Measurements from ENCODE around the gene SERTAD4. TPM values are rescaled to one million over a fixed set of nuclear protein-coding genes. Genes with fewer than 3 reads are reported as not detected.

SERTAD4 gene
- total and polyA plus RNA-seq, 2 of the 8 experiments (the other 6 are each of a cell fraction or from before 2014, with no cell fraction given), result 0.54 to 3.2 TPM

DNA sequence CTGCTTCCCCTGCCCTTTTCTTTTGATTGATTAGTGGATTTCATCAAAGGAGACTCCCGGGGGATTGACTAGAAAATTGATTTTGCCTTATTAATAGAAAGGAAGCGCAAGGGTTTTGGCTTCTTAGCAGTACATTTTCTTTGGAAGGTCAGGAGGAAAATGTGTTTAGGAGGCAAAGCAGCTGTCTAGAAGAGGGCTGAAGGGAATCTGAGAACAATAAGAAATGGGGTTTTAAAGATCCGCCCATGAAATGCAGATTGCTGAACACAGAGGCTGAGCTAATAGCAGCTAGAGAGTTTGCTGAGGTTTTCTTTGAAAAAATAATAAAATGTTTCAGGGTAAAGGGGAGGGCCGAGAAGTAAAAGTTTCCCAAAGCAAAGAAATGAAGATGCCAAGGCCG lies 4.9 kb downstream of the SERTAD4 start:
- FAIRE-seq, result no peak
- CTCF ChIA-PET (ENCODE audit: partially characterized antibody), result interaction anchor here (1.0 to 5.7 kb wide), 9 partner anchors 9 to 94 kb away, joined by 3 to 35 read pairs (median 4); no protein-coding TSS in a partner anchor
- no peak overlapping the region for H2AFZ ChIP-seq (ENCODE audit: low read length)

More for the DNA sequence above, 4.9 kb downstream of the SERTAD4 start:
- Histone ChIP-seq H3K9me3 (ENCODE audit: insufficient read depth in 2 of 2, low read depth in 1 of 2, low read length in 1 of 2) (no peaks in the 10 kb centered on the region), H2BK5ac (ENCODE audit: low read depth, low read length) (no peak overlapping the region), H3K4ac (replicated peaks; ENCODE audit: insufficient read length, low read depth, low read length) (no peak overlapping the region), H3K79me1 (ENCODE audit: low read depth, low read length) (no peaks in the 10 kb centered on the region), H4K5ac (ENCODE audit: insufficient read length, low read depth, low read length) (no peak overlapping the region), H3K23me2 (ENCODE audit: low read depth, low read length) (peaks cover 13% of the 10 kb centered on the region; the same call in 1 of the 2 replicates), H2BK12ac (ENCODE audit: low read depth, low read length) (no peak overlapping the region), H3K4me2 (ENCODE audit: insufficient read depth in 1 of 2, low read depth in 2 of 2, low read length in 2 of 2) (0 out of 4 replicates have a peak overlapping the region, but pooled peaks of 1 of the 2 experiments have one; percentile 14), H4K20me1 (replicated peaks in 1 of 2; ENCODE audit: control insufficient read depth in 1 of 2, insufficient read depth in 2 of 2, low read length in 2 of 2) (peaks cover 0 to 2% of the 10 kb centered on the region in 2 experiments), H3K79me2 (ENCODE audit: control insufficient read depth in 1 of 2, insufficient read depth in 2 of 2, low read length in 2 of 2) (no peaks in the 10 kb centered on the region), H2BK20ac (ENCODE audit: low read length) (no peak overlapping the region), H3K14ac (ENCODE audit: insufficient read length) (no peak overlapping the region), H3K23ac (ENCODE audit: insufficient read length) (no peak overlapping the region), H3K4me3 (ENCODE audit: extremely low read depth in 1 of 4, insufficient read depth in 2 of 4, low read depth in 3 of 4, low read length in 4 of 4) (no peak overlapping the region), H2BK15ac (ENCODE audit: low read length) (no peak overlapping the region), H2AK5ac (ENCODE audit: low read depth, low read length) (no peak overlapping the region), H4K8ac (ENCODE audit: extremely low read depth, insufficient read depth, low read length) (no peak overlapping the region), H3K9ac (replicated peaks in 1 of 4; ENCODE audit: extremely low read depth in 1 of 4, low read depth in 3 of 4, low read length in 3 of 4) (no peak overlapping the region), H3K27ac (ENCODE audit: low read depth, low read length) (no peak overlapping the region), H3K36me3 (ENCODE audit: control insufficient read depth in 2 of 4, insufficient read depth in 4 of 4, low read length in 3 of 4) (no peaks in the 10 kb centered on the region), H3K56ac (replicated peaks; ENCODE audit: insufficient read length, low read depth, low read length) (no peak overlapping the region), H3K4me1 (replicated peaks in 1 of 4; ENCODE audit: control insufficient read depth in 3 of 4, insufficient read depth in 4 of 4, low read length in 3 of 4) (peaks cover 0 to 19% (median 9%) of the 10 kb centered on the region in 4 experiments; a peak in 5 of 7 replicates), H2BK120ac (replicated peaks; ENCODE audit: low read depth, low read length) (no peak overlapping the region), H4K91ac (replicated peaks; ENCODE audit: insufficient read length, low read length) (no peak overlapping the region), H3K18ac (ENCODE audit: extremely low read depth, low read length) (no peak overlapping the region), H3K27me3 (replicated peaks in 1 of 4; ENCODE audit: control insufficient read depth in 3 of 4, extremely low read depth in 1 of 4, insufficient read depth in 3 of 4, low read length in 3 of 4) (peaks cover 0 to 40% (median 18%) of the 10 kb centered on the region in 4 experiments; a peak in 5 of 7 replicates)
- DNase-seq (ENCODE audit: low read depth in 1 of 2, low spot score in 2 of 2), result no peak
- 84% methylated on average over 5 of the region's 5 CpGs; no CpG with 5 or more reads in 1 of the 2 experiments for WGBS, 2 experiments (ENCODE audit: extremely low coverage in 1 of 2, insufficient coverage in 1 of 2, insufficient read length in 1 of 2, insufficient replicate concordance in 2 of 2, low coverage in 1 of 2, low lambda C conversion rate in 2 of 2, missing lambda C conversion rate in 1 of 2)
- TF ChIP-seq, protein P1, sequence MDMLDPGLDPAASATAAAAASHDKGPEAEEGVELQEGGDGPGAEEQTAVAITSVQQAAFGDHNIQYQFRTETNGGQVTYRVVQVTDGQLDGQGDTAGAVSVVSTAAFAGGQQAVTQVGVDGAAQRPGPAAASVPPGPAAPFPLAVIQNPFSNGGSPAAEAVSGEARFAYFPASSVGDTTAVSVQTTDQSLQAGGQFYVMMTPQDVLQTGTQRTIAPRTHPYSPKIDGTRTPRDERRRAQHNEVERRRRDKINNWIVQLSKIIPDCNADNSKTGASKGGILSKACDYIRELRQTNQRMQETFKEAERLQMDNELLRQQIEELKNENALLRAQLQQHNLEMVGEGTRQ (IDR thresholded peaks at IDR 0.05; ENCODE audit: low read length), result no peak
- TF ChIP-seq HDAC2 (IDR thresholded peaks at IDR 0.05; ENCODE audit: borderline replicate concordance in 1 of 2, low read depth in 2 of 2, low read length in 2 of 2) (no peak), ZNF274 (IDR thresholded peaks at IDR 0.05; ENCODE audit: borderline replicate concordance, extremely low read depth, low read length) (no peak), KDM4A (IDR thresholded peaks at IDR 0.05; ENCODE audit: low read depth, low read length, severe bottlenecking) (no peak), POLR2A (IDR thresholded peaks at IDR 0.05; ENCODE audit: control extremely low read depth in 1 of 2, low read depth in 2 of 2, low read length in 2 of 2) (no peak), CBX8 (IDR thresholded peaks at IDR 0.05; ENCODE audit: borderline replicate concordance, low read depth, low read length) (no peak), EGR1 (IDR thresholded peaks at IDR 0.05; ENCODE audit: borderline replicate concordance, low read depth, low read length) (no peak), CHD2 (IDR thresholded peaks at IDR 0.05; ENCODE audit: low read length) (no peak), POU5F1 (IDR thresholded peaks at IDR 0.05; ENCODE audit: low read depth, low read length) (no peak), SIRT6 (IDR thresholded peaks at IDR 0.05; ENCODE audit: low read length) (no peak), NRF1 (IDR thresholded peaks at IDR 0.05; ENCODE audit: low read depth, low read length) (no peak)
- TF ChIP-seq, protein P2, sequence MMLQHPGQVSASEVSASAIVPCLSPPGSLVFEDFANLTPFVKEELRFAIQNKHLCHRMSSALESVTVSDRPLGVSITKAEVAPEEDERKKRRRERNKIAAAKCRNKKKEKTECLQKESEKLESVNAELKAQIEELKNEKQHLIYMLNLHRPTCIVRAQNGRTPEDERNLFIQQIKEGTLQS (IDR thresholded peaks at IDR 0.05; ENCODE audit: insufficient read depth, low read depth, low read length), result no peak
- POLR2A ChIA-PET (ENCODE audit: partially characterized antibody), result interaction anchor here (1.4 to 6.1 kb wide), 2 partner anchors 15 to 137 kb away, joined by 5 to 29 read pairs; no protein-coding TSS in a partner anchor

All from H1 (cell line).